NCI-H345 (cell line): ENCODE results near the gene EDAR.

ENCODE experiments used
- DNase-seq: peaks from one replicate; lab custom pipeline; 2025; lab: John Stamatoyannopoulos, UW

Gene EDAR

GRCh38 chr2:108923736-108924579, 65.1 kb downstream of the EDAR start:
- DNase-seq, result no peak

GRCh38 chr2:108923019-108923700, 65.9 kb downstream of the EDAR start:
- no peak for DNase-seq

- no peak for DNase-seq
These were observed 66.7 kb downstream of the EDAR start for GRCh38 chr2:108922141-108922915.

- no peak for DNase-seq
These were observed 67.7 kb downstream of the EDAR start for GRCh38 chr2:108921096-108922030.

GRCh38 chr2:108920686-108921085, 68.3 kb downstream of the EDAR start:
- DNase-seq, result no peak

GRCh38 chr2:108919571-108920373, 69.2 kb downstream of the EDAR start:
- no peak for DNase-seq

GRCh38 chr2:108918941-108919341, 70.1 kb downstream of the EDAR start:
- DNase-seq, result no peak

- DNase-seq, result no peak
These were observed 70.7 kb downstream of the EDAR start for GRCh38 chr2:108918156-108918874.

- DNase-seq, result no peak
These were observed 71.5 kb downstream of the EDAR start for GRCh38 chr2:108917526-108917925.

GRCh38 chr2:108916796-108917421, 72.1 kb downstream of the EDAR start:
- no peak for DNase-seq

GRCh38 chr2:108916122-108916795, 72.8 kb downstream of the EDAR start:
- peak; percentile 75 for DNase-seq

GRCh38 chr2:108912629-108912902, 76.5 kb downstream of the EDAR start:
- DNase-seq, result no peak

GRCh38 chr2:108911807-108912628, 77.0 kb downstream of the EDAR start:
- DNase-seq, result no peak

GRCh38 chr2:108911401-108911800, 77.6 kb downstream of the EDAR start:
- DNase-seq, result no peak

- DNase-seq, result no peak
These were observed 78.3 kb downstream of the EDAR start for GRCh38 chr2:108910541-108911396.

GRCh38 chr2:108910011-108910431, 79.0 kb downstream of the EDAR start:
- no peak for DNase-seq

- no peak for DNase-seq
These were observed 79.7 kb downstream of the EDAR start for GRCh38 chr2:108909275-108909823.
